Measurements from ENCODE around the gene BMERB1. TPM values are rescaled to one million over a fixed set of nuclear protein-coding genes. Genes with fewer than 3 reads are reported as not detected.
"Not testable (repeated sequence)": the region's sequence is repeated elsewhere in the genome, so short reads cannot be mapped to it uniquely, and the experiment has no call there.

The BMERB1 gene
- total RNA-seq, 1 donor from 2014 or later: 17.4 TPM

GRCh38 chr16:15404091-15404490 lies 30.3 kb upstream of the BMERB1 start:
- H3K36me3 Mint-ChIP-seq (ENCODE audit: low read depth); H3K4me1 Mint-ChIP-seq (ENCODE audit: low read depth); H3K4me3 Mint-ChIP-seq: not testable (repeated sequence)

DNA sequence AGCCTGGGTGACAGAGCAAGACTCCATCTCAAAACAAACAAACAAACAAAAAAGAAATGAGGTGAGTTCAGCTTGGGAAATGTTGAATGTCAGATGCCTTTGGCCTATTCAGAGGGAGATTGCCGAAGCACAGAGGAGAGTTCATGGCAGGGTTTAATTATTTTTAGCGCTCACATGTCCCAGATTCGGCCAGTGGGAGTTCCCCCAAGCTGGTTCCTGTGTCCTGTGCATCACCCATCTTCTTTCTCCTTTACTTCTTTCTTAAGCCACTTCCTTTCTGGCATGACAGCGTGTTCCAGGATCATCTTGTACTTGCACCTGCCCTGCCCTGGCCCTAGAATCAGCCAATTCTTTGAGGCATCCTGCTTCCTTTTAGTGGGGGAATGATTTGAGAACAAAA lies 29.6 kb upstream of the BMERB1 start:
- Mint-ChIP-seq H3K4me3 (no peak overlapping the region), H3K36me3 (ENCODE audit: low read depth) (no peaks in the 10 kb centered on the region), H3K27ac (no peak overlapping the region), H3K4me1 (ENCODE audit: low read depth) (no peaks in the 10 kb centered on the region), H3K9me3 (no peaks in the 10 kb centered on the region), H3K27me3 (ENCODE audit: insufficient read depth) (no peaks in the 10 kb centered on the region)
- DNase-seq (ENCODE audit: low spot score): no peak
- intact Hi-C loops (cut with micrococcal nuclease): no loop called here

More at GRCh38 chr16:15404091-15404490, 30.3 kb upstream of the BMERB1 start:
- H3K27ac Mint-ChIP-seq; DNase-seq (ENCODE audit: low spot score); H3K9me3 Mint-ChIP-seq; H3K27me3 Mint-ChIP-seq (ENCODE audit: insufficient read depth); intact Hi-C loops (cut with micrococcal nuclease): not testable (repeated sequence)

GRCh38 chr16:15407756-15408155 lies 26.6 kb upstream of the BMERB1 start:
- H3K4me1 Mint-ChIP-seq (ENCODE audit: low read depth); H3K36me3 Mint-ChIP-seq (ENCODE audit: low read depth); H3K9me3 Mint-ChIP-seq; intact Hi-C loops (cut with micrococcal nuclease); H3K27me3 Mint-ChIP-seq (ENCODE audit: insufficient read depth); DNase-seq (ENCODE audit: low spot score); H3K27ac Mint-ChIP-seq; H3K4me3 Mint-ChIP-seq: not testable (repeated sequence)

- intact Hi-C loops (cut with micrococcal nuclease); H3K27ac Mint-ChIP-seq; H3K9me3 Mint-ChIP-seq; H3K4me1 Mint-ChIP-seq (ENCODE audit: low read depth); DNase-seq (ENCODE audit: low spot score); H3K36me3 Mint-ChIP-seq (ENCODE audit: low read depth); H3K27me3 Mint-ChIP-seq (ENCODE audit: insufficient read depth); H3K4me3 Mint-ChIP-seq: not testable (repeated sequence)
These were observed 24.9 kb upstream of the BMERB1 start for GRCh38 chr16:15409476-15409875.

- Mint-ChIP-seq H3K4me3 (no peak overlapping the region), H3K9me3 (no peaks in the 10 kb centered on the region), H3K36me3 (ENCODE audit: low read depth) (no peaks in the 10 kb centered on the region), H3K4me1 (ENCODE audit: low read depth) (no peaks in the 10 kb centered on the region), H3K27ac (no peak overlapping the region), H3K27me3 (ENCODE audit: insufficient read depth) (peaks cover 17% of the 10 kb centered on the region)
- intact Hi-C loops (cut with micrococcal nuclease): no loop called here
- DNase-seq (ENCODE audit: low spot score): no peak
These were observed 18.8 kb upstream of the BMERB1 start for GRCh38 chr16:15415511-15415985.

GRCh38 chr16:15417197-15417596 lies 17.2 kb upstream of the BMERB1 start:
- Mint-ChIP-seq H3K36me3 (ENCODE audit: low read depth) (no peaks in the 10 kb centered on the region), H3K4me1 (ENCODE audit: low read depth) (no peaks in the 10 kb centered on the region), H3K27ac (no peak overlapping the region), H3K9me3 (no peaks in the 10 kb centered on the region), H3K27me3 (ENCODE audit: insufficient read depth) (peaks cover 17% of the 10 kb centered on the region), H3K4me3 (no peak overlapping the region)
- intact Hi-C loops (cut with micrococcal nuclease): no loop called here
- DNase-seq (ENCODE audit: low spot score): no peak

DNA sequence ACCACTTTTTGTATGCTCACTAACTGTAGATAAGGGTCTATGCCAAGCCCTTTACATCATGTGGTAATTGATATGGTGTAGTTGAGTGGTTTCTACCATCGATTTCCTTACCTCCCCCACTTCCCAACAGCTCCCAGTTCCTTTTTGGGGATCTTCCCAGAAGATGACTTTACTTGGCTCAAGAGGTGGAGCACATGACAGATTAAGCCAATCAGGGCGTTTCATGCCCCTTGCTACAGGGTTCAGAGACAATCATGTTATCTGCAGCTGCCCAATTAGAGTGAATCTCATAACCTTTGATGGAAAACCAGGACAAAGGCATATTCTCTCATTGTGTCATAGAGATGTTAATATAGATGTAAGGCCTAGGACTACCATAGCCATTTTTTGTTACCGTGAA lies 16.2 kb upstream of the BMERB1 start:
- Mint-ChIP-seq H3K27me3 (ENCODE audit: insufficient read depth) (peaks cover 11% of the 10 kb centered on the region), H3K9me3 (no peaks in the 10 kb centered on the region), H3K4me3 (no peak overlapping the region), H3K27ac (no peak overlapping the region), H3K36me3 (ENCODE audit: low read depth) (no peaks in the 10 kb centered on the region), H3K4me1 (ENCODE audit: low read depth) (no peaks in the 10 kb centered on the region)
- intact Hi-C loops (cut with micrococcal nuclease): no loop called here
- DNase-seq (ENCODE audit: low spot score): no peak

- H3K27ac Mint-ChIP-seq: peak overlapping the region; percentile 14
- H3K9me3 Mint-ChIP-seq; DNase-seq (ENCODE audit: low spot score); H3K4me1 Mint-ChIP-seq (ENCODE audit: low read depth); H3K27me3 Mint-ChIP-seq (ENCODE audit: insufficient read depth); intact Hi-C loops (cut with micrococcal nuclease); H3K4me3 Mint-ChIP-seq; H3K36me3 Mint-ChIP-seq (ENCODE audit: low read depth): not testable (repeated sequence)
These were observed 12.7 kb upstream of the BMERB1 start for GRCh38 chr16:15421696-15422095.

GRCh38 chr16:15422222-15422621 lies 12.2 kb upstream of the BMERB1 start:
- no peak for DNase-seq (ENCODE audit: low spot score)
- no peak overlapping the region for H3K4me3 Mint-ChIP-seq
- intact Hi-C loops (cut with micrococcal nuclease): no loop called here
- no peak overlapping the region for H3K27ac Mint-ChIP-seq
- H3K9me3 Mint-ChIP-seq: no peaks in the 10 kb centered on the region
- no peaks in the 10 kb centered on the region for H3K4me1 Mint-ChIP-seq (ENCODE audit: low read depth)
- no peaks in the 10 kb centered on the region for H3K36me3 Mint-ChIP-seq (ENCODE audit: low read depth)
- H3K27me3 Mint-ChIP-seq (ENCODE audit: insufficient read depth): peaks cover 2% of the 10 kb centered on the region

- H3K27ac Mint-ChIP-seq: no peak overlapping the region
These were observed 8.5 kb upstream of the BMERB1 start for GRCh38 chr16:15425861-15426260.

DNA sequence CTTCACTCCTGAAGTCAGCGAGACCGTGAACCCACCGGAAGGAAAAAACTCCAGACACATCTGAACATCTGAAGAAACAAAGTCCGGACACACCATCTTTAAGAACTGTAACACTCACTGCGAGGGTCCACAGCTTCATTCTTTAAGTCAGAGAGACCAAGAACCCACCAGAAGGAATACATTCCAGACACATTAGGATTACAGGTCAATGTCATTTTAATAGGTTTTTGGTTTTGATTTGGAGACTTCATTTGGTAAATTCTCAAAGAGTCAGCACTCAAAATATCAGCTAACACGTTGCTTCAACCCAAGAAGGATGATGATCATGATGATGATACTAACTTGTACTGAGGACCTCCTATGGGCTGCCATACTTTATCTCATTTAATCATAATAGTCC lies 7.6 kb upstream of the BMERB1 start:
- Mint-ChIP-seq H3K27ac (no peak overlapping the region), H3K9me3 (no peaks in the 10 kb centered on the region), H3K4me1 (ENCODE audit: low read depth) (no peaks in the 10 kb centered on the region), H3K4me3 (no peak overlapping the region), H3K36me3 (ENCODE audit: low read depth) (no peaks in the 10 kb centered on the region), H3K27me3 (ENCODE audit: insufficient read depth) (peaks cover 2% of the 10 kb centered on the region)
- intact Hi-C loops (cut with micrococcal nuclease): loop anchor here (1.0 to 2.0 kb wide), 3 partner anchors 130 to 278 kb away; partner anchors contain the start of gene MARF1
- no peak for DNase-seq (ENCODE audit: low spot score)

More at GRCh38 chr16:15425861-15426260, 8.5 kb upstream of the BMERB1 start:
- Mint-ChIP-seq H3K4me3 (no peak overlapping the region), H3K9me3 (no peaks in the 10 kb centered on the region), H3K27me3 (ENCODE audit: insufficient read depth) (peaks cover 2% of the 10 kb centered on the region), H3K4me1 (ENCODE audit: low read depth) (no peaks in the 10 kb centered on the region), H3K36me3 (ENCODE audit: low read depth) (no peaks in the 10 kb centered on the region)
- intact Hi-C loops (cut with micrococcal nuclease): loop anchor here (2.0 kb wide), 2 partner anchors 131 to 217 kb away; partner anchors contain the start of gene MARF1
- DNase-seq (ENCODE audit: low spot score): no peak

DNA sequence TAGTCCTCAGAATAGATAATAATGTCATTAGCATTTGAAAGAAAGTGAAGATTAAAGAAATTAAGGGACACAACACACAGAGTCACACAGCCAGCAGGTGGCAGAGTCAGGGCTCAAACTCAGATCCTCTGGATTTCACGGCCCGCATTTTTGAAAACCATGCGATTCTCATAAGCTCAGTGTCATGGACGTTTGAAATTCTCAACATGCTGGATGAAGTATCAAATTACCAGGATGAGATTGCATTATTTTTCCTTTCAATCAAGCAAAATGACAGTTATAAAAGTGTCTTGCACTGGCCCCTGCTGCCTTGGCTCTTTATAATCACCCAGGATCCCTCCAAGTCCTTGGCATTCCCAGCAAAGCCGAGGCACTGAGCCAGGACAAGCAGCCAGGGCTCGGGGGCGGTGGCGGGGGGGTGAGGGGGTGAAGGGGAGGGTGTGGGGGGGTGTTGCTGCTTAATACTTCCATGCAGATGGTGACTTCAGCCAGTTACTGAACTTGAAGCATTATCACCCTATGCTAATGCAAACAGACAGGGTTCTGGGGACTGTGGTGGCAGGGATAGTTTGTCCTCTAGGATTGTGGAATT lies 6.6 kb upstream of the BMERB1 start:
- peak; percentile 22 for DNase-seq (ENCODE audit: low spot score)
- Mint-ChIP-seq H3K27me3 (ENCODE audit: insufficient read depth) (peaks cover 2% of the 10 kb centered on the region), H3K27ac (no peak overlapping the region), H3K36me3 (ENCODE audit: low read depth) (no peaks in the 10 kb centered on the region), H3K4me1 (ENCODE audit: low read depth) (no peaks in the 10 kb centered on the region), H3K4me3 (no peak overlapping the region), H3K9me3 (no peaks in the 10 kb centered on the region)
- intact Hi-C loops (cut with micrococcal nuclease): loop anchor here (1.0 to 2.0 kb wide), 3 partner anchors 129 to 277 kb away; partner anchors contain the start of gene MARF1

- H3K9me3 Mint-ChIP-seq; DNase-seq (ENCODE audit: low spot score); H3K36me3 Mint-ChIP-seq (ENCODE audit: low read depth); H3K27ac Mint-ChIP-seq; H3K4me3 Mint-ChIP-seq: not testable (repeated sequence)
- peaks cover 20% of the 10 kb centered on the region for H3K27me3 Mint-ChIP-seq (ENCODE audit: insufficient read depth)
- intact Hi-C loops (cut with micrococcal nuclease): loop anchor here (5.0 kb wide), 1 partner anchor 61 kb away; no protein-coding TSS in a partner anchor
- peaks cover 15% of the 10 kb centered on the region for H3K4me1 Mint-ChIP-seq (ENCODE audit: low read depth)
These were observed 3.5 kb upstream of the BMERB1 start for GRCh38 chr16:15430884-15431283.

DNA sequence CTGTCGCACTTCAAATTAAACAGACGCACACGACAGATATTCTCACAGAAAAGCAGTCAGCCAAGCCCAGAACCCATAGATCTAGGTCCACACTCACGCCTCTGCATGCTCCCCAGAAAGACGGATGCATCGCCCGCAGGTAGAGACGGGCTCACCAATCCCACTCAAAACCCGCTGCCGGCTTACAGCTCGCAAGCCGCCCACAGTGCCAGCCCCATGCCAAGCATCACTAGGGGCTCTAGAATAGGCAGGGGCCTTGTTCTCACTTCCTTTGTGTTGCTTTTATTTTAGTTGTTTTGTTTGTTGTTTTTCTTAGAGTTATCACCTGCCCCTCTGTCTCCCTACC lies 336 bp upstream of the BMERB1 start:
- Mint-ChIP-seq H3K27me3 (ENCODE audit: insufficient read depth) (peaks cover 23% of the 10 kb centered on the region), H3K36me3 (ENCODE audit: low read depth) (peaks cover 3% of the 10 kb centered on the region), H3K4me3 (peak overlapping the region; percentile 93), H3K4me1 (ENCODE audit: low read depth) (peaks cover 17% of the 10 kb centered on the region), H3K27ac (peak overlapping the region; percentile 42), H3K9me3 (no peaks in the 10 kb centered on the region)
- DNase-seq (ENCODE audit: low spot score): no peak
- intact Hi-C loops (cut with micrococcal nuclease): loop anchor here (2.0 to 5.0 kb wide), 2 partner anchors 58 to 209 kb away; partner anchors contain the start of gene MARF1
